Measurements from ENCODE around the gene LPP. TPM values are rescaled to one million over a fixed set of nuclear protein-coding genes. Genes with fewer than 3 reads are reported as not detected.

The LPP gene
- total RNA-seq, 4 donors from 2014 or later = 183 to 293 (median 242) TPM

DNA sequence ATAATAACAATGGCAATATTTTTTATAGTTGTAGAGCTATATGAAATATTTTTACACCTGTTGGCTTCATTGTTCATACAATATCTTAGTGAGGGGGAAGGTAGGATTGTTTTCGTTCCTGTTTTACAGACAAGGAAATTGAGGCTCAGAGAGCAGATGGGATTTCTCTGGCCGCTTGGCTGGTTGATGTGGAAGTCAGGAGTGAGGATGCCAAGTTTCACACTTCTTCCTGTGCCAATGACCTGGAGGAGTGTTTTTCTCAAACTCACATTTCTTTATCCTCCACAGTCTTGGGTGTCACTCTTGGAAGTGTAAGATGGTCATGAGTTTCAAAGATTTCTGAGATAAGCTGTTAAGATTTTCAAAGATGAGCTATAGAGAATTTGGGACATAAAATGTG, 50.6 kb downstream of the LPP start:
- DNase-seq (ENCODE audit: low spot score in 2 of 2) = no peak
- Histone ChIP-seq H3K9me3 (no peaks in the 10 kb centered on the region), H3K36me3 (peaks cover 0 to 7% (median 0%) of the 10 kb centered on the region in 3 donors), H3K27me3 (no peaks in the 10 kb centered on the region), H3K4me3 (no peak overlapping the region), H3K27ac (no peak overlapping the region), H3K4me1 (peaks cover 0 to 20% (median 14%) of the 10 kb centered on the region in 4 donors)
- TF ChIP-seq POLR2A (IDR thresholded peaks at IDR 0.05) = no peak
- TF ChIP-seq EP300 (IDR thresholded peaks at IDR 0.05) = no peak
- TF ChIP-seq, protein P1, sequence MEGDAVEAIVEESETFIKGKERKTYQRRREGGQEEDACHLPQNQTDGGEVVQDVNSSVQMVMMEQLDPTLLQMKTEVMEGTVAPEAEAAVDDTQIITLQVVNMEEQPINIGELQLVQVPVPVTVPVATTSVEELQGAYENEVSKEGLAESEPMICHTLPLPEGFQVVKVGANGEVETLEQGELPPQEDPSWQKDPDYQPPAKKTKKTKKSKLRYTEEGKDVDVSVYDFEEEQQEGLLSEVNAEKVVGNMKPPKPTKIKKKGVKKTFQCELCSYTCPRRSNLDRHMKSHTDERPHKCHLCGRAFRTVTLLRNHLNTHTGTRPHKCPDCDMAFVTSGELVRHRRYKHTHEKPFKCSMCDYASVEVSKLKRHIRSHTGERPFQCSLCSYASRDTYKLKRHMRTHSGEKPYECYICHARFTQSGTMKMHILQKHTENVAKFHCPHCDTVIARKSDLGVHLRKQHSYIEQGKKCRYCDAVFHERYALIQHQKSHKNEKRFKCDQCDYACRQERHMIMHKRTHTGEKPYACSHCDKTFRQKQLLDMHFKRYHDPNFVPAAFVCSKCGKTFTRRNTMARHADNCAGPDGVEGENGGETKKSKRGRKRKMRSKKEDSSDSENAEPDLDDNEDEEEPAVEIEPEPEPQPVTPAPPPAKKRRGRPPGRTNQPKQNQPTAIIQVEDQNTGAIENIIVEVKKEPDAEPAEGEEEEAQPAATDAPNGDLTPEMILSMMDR (IDR thresholded peaks at IDR 0.05) = no peak
- WGBS, 2 donors = 75 to 91% methylated on average over 2 of the region's 2 CpGs

DNA sequence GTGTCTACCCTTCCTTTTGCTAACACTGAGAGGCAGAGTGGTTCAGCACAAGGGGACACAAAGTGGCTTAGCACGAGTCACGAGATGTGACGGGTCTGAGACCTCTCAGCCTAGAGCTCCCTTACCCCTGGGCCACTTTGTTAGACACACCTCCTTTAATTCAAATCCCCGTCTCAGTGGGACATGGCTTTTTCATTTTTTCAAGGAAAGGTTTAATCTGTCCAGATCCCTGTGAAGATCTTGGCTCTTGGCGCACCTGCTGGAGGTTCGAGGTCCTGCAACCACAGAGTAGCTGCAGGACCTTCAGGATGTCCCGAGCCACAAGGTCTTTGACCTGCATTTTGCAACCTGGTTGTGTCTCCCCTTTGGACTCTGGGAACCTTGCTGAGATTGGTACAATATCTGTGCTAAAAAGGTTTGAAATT, 52.0 kb downstream of the LPP start:
- no peak overlapping the region for H3K4me3 ChIP-seq
- no peak for DNase-seq (ENCODE audit: low spot score in 2 of 2)
- no peak overlapping the region for H3K27ac ChIP-seq
- no peak for TF ChIP-seq EP300 (IDR thresholded peaks at IDR 0.05)
- TF ChIP-seq, protein P1 (IDR thresholded peaks at IDR 0.05) = peak in 2 of 5 experiments; percentile 8 to 11
- H3K9me3 ChIP-seq = no peaks in the 10 kb centered on the region
- peaks cover 0 to 7% (median 0%) of the 10 kb centered on the region in 3 donors for H3K36me3 ChIP-seq
- 92 to 98% methylated on average over 7 of the region's 7 CpGs for WGBS, 2 donors
- H3K27me3 ChIP-seq = no peaks in the 10 kb centered on the region
- peaks cover 0 to 20% (median 14%) of the 10 kb centered on the region in 4 donors for H3K4me1 ChIP-seq

DNA sequence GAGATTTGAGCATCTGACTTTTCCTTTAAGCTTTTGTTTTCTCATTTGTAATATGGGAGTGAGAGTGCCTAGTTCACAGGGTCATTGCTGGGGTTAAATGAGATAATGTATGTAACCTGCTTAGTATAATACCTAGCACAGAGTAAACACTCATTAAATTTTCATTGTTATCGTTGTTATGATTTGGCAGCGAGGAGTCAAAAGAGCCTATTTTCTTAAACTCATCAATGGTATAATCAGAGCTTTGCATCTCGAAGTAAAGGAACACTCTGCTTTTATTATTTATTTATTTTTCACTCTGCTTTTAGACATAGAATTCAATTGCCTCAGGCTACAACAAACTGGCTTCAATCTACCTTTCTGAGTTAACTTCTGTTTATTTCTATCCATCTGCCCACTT, 52.8 kb downstream of the LPP start:
- Histone ChIP-seq H3K4me3 (no peak overlapping the region), H3K36me3 (peaks cover 0 to 2% (median 0%) of the 10 kb centered on the region in 3 donors), H3K9me3 (no peaks in the 10 kb centered on the region), H3K4me1 (peaks cover 0 to 24% (median 18%) of the 10 kb centered on the region in 4 donors), H3K27me3 (no peaks in the 10 kb centered on the region), H3K27ac (no peak overlapping the region)
- no peak for DNase-seq (ENCODE audit: low spot score in 2 of 2)
- 80 to 89% methylated on average over 3 of the region's 3 CpGs for WGBS, 2 donors
- no peak for TF ChIP-seq EP300 (IDR thresholded peaks at IDR 0.05)
- TF ChIP-seq, protein P1 (IDR thresholded peaks at IDR 0.05) = no peak
- TF ChIP-seq POLR2A (IDR thresholded peaks at IDR 0.05) = no peak

DNA sequence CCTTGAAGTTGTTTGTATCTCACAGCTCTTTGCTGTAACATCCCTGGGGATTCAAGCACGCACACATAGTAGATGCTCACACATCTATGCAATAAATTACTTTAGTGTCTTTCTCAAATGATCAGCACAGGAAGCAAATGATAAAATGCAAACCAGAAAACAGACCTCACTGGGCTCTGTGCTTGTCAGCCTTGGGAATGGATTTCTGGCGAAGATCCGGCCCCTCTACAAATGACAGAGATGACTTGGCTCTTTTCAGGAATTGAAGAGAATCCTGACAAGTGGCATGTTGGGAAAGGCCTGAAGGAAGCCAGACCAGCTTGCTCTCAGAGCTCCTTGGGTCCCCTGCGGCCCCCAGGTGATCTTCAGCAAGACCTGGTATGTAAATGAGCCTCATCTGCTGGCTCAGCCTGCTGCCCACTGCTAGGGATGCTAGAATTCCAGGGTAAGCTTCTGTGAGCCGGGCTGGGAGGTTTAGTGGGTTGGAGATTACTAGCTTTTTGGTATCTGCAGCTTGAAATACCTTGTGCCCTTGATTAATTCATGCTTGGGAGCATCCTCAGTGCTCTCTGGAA, 54.1 kb downstream of the LPP start:
- H3K4me3 ChIP-seq = no peak overlapping the region
- H3K36me3 ChIP-seq = no peaks in the 10 kb centered on the region
- no peaks in the 10 kb centered on the region for H3K9me3 ChIP-seq
- H3K27ac ChIP-seq = peak overlapping the region in 2 of 4 donors; percentile 49 to 50
- WGBS, 2 donors = 76 to 81% methylated on average over 5 of the region's 5 CpGs
- TF ChIP-seq, protein P1 (IDR thresholded peaks at IDR 0.05) = no peak
- H3K4me1 ChIP-seq = peaks cover 0 to 36% (median 22%) of the 10 kb centered on the region in 4 donors
- no peak for DNase-seq (ENCODE audit: low spot score in 2 of 2)
- no peaks in the 10 kb centered on the region for H3K27me3 ChIP-seq

DNA sequence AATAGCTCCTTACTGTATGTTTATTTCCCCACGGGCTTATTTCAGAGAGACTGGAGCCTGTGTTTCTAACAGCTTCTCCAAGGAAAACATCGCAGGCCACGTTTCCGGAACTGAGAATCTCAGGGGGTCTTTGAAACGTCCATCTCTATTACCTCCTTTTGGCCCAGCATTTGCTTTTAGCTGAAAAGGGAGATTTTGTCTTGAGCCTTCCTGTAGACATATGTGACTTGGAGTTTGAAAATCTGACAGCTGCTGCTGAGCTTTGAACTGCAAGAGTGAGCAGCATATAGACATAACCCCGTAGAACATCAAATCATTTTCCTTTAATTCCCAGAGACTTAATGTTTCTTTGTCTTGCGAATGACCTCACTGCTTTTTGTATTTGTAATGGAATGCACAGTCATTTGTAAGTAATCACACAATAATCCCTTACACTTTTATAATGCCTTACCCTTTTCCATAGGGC, 54.6 kb downstream of the LPP start:
- TF ChIP-seq EP300 (IDR thresholded peaks at IDR 0.05) (no peak), POLR2A (IDR thresholded peaks at IDR 0.05) (no peak)
- TF ChIP-seq, protein P1 (IDR thresholded peaks at IDR 0.05) = no peak
- Histone ChIP-seq H3K4me3 (no peak overlapping the region), H3K36me3 (no peaks in the 10 kb centered on the region), H3K4me1 (peaks cover 0 to 36% (median 22%) of the 10 kb centered on the region in 4 donors), H3K27me3 (no peaks in the 10 kb centered on the region), H3K27ac (peak overlapping the region in 2 of 4 donors; percentile 49 to 50), H3K9me3 (no peaks in the 10 kb centered on the region)
- no peak for DNase-seq (ENCODE audit: low spot score in 2 of 2)
- 27 to 43% methylated on average over 7 of the region's 7 CpGs for WGBS, 2 donors

Data from tibial nerve (tissue), 4 donors.